Right lobe of liver (tissue), 6 donors: ENCODE data around the gene SBF2. TPM values are rescaled to one million over a fixed set of nuclear protein-coding genes. Genes with fewer than 3 reads are reported as not detected.

Experiments used
- ATAC-seq, 4 donors: fragments of 200-7000 bp; cut with Tn5 transposase; one replicate each; pipeline ENCODE4 v1.9.1; 2020; ENCODE audit warnings: mild to moderate bottlenecking in 4 of 4, moderate library complexity in 4 of 4
- DNase-seq, 3 donors: peaks; one replicate each; pipeline ENCODE4 v3.0.0-alpha.2; 2020
- H3K27ac ChIP-seq, 3 donors: fragments of 200-600 bp; one replicate each; pipeline ENCODE4 v1.8.0; 2022
- H3K27me3 ChIP-seq, 2 donors: fragments of 200-600 bp; one replicate each; pipeline ENCODE4 v1.8.0; 2022
- H3K36me3 ChIP-seq, 4 donors: fragments of 200-600 bp; sonication (generic) in 1 of 4; one replicate each; pipeline versions ENCODE4 v1.5.1 to v1.8.0; 2017 to 2022; ENCODE audit warnings: control low read depth in 1 of 4
- H3K4me1 ChIP-seq, 4 donors: fragments of 200-600 bp; sonication (generic) in 1 of 4; one replicate each; pipeline versions ENCODE4 v1.5.1 to v1.8.0; 2017 to 2022; ENCODE audit warnings: control low read depth in 1 of 4
- H3K4me3 ChIP-seq, 3 donors: fragments of 200-600 bp; one replicate each; pipeline ENCODE4 v1.8.0; 2022
- H3K9me3 ChIP-seq, 4 donors: fragments of 200-600 bp; sonication (generic) in 1 of 4; one replicate each; pipeline versions ENCODE4 v1.5.1 to v1.8.0; 2017 to 2022; ENCODE audit warnings: control low read depth in 1 of 4
- CTCF ChIP-seq, 4 donors: fragments of 200-600 bp in 3 of 4; fragments of 450-650 bp in 1 of 4; IDR thresholded peaks; one replicate each; pipeline versions ENCODE4 v1.5.1 to v1.8.0; 2016 to 2022; ENCODE audit warnings: antibody characterized with exemption in 4 of 4, mild to moderate bottlenecking in 2 of 4
- POLR2A ChIP-seq: fragments of 450-650 bp; IDR thresholded peaks from one replicate; pipeline ENCODE4 v1.6.1; 2017; ENCODE audit warnings: antibody characterized with exemption, mild to moderate bottlenecking
- WGBS: methylation state at CpG from one replicate; pipeline ENCODE4 v1.1.6; 2018; ENCODE audit warnings: low coverage, low lambda C conversion rate; ENCODE audit not compliant: insufficient coverage; ENCODE audit errors: missing lambda C conversion rate; 5-methylcytosine and 5-hydroxymethylcytosine counted together
- intact Hi-C, 2 donors: fragments of 100-400 bp; cut with DNase I; formaldehyde crosslinking; loops; one replicate each; pipeline versions ENCODE4 v1.11.2 to v1.14.1; 2022
- total RNA-seq, 6 experiments: library from RNA; depleted of rRNA in 2 of 6; stranded (reverse); fragments of >200 nt in 2 of 6; fragmentation: NEBNext Ultra II Directional in 3 of 6; extraction: Animal tissue kit (Norgen Biotek cat#: 25700) in 3 of 6; gene quantifications; one replicate each; pipeline versions ENCODE4 v1.1.0 to v1.2.4, GENCODE V29; 2016 to 2023
- donor health status: DM: no; HTN: yes; CAD: no.
- donor health status: DM: no; HTN: no; CAD: no.
- donor health status: DM: no; HTN: no; CAD: no.
- donor health status: DM: no; HTN: yes; CAD: no.
- donor health status: DM: no; HTN: yes; CAD: no.

The SBF2 gene
- total RNA-seq, 6 experiments from 2014 or later = 13.7 to 28.4 (median 21.3) TPM

DNA sequence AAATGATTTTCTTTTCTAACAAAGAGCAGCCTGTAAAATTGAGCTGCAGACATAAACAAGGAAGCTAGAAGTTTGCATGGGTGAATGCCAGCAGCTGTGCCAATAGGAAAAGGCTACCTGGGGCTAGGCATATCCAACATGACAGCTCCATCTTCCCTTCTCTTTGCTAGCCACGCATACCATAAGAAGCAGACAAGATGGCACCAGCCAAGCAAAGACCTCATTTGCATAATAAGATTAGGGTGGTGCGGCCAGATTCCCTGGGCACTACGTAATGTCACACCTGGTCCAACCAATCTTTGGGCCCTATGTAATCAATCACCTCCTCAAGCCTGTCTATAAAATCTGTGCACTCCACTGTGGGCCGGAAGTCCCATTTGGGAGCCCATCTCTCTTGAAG is 521.8 kb downstream of the SBF2 start:
- no peak for DNase-seq
- TF ChIP-seq CTCF (IDR thresholded peaks at IDR 0.05) = no peak
- no peak for TF ChIP-seq POLR2A
- 91% methylated on average over 4 of the region's 4 CpGs for WGBS

GRCh38 chr11:9771071-9771511 is 522.9 kb downstream of the SBF2 start:
- ATAC-seq (no peak), DNase-seq (no peak)
- Histone ChIP-seq H3K27me3 (no peaks in the 10 kb centered on the region), H3K9me3 (no peaks in the 10 kb centered on the region), H3K4me1 (peaks cover 0 to 6% (median 0%) of the 10 kb centered on the region in 4 donors), H3K27ac (no peak overlapping the region), H3K4me3 (no peak overlapping the region), H3K36me3 (no peaks in the 10 kb centered on the region)
- intact Hi-C loops = no loop called here
- TF ChIP-seq POLR2A (no peak), CTCF (IDR thresholded peaks at IDR 0.05) (no peak)
- WGBS = 100% methylated on average over 1 of the region's 1 CpG

More for the DNA sequence above, 521.8 kb downstream of the SBF2 start:
- Histone ChIP-seq H3K27ac (no peak overlapping the region), H3K4me1 (peaks cover 0 to 6% (median 0%) of the 10 kb centered on the region in 4 donors), H3K9me3 (no peaks in the 10 kb centered on the region), H3K27me3 (no peaks in the 10 kb centered on the region), H3K4me3 (no peak overlapping the region), H3K36me3 (no peaks in the 10 kb centered on the region)
- ATAC-seq = no peak
- intact Hi-C loops = no loop called here

- no peaks in the 10 kb centered on the region for H3K4me1 ChIP-seq
- ATAC-seq (no peak), DNase-seq (no peak)
- no peaks in the 10 kb centered on the region for H3K9me3 ChIP-seq
- no peaks in the 10 kb centered on the region for H3K27me3 ChIP-seq
- intact Hi-C loops = no loop called here
- no CpG with 5 or more reads among the region's 4 CpGs for WGBS
- H3K4me3 ChIP-seq = no peak overlapping the region
- TF ChIP-seq CTCF (IDR thresholded peaks at IDR 0.05) = no peak
- no peak for TF ChIP-seq POLR2A
- H3K36me3 ChIP-seq = no peaks in the 10 kb centered on the region
- H3K27ac ChIP-seq = no peak overlapping the region
Measured at GRCh38 chr11:9769621-9770020, 524.4 kb downstream of the SBF2 start.

GRCh38 chr11:9765320-9766101 is 528.5 kb downstream of the SBF2 start:
- no peaks in the 10 kb centered on the region for H3K4me1 ChIP-seq
- 45% methylated on average over 5 of the region's 5 CpGs for WGBS
- no peaks in the 10 kb centered on the region for H3K36me3 ChIP-seq
- no peak overlapping the region for H3K4me3 ChIP-seq
- H3K27me3 ChIP-seq = no peaks in the 10 kb centered on the region
- no peak for DNase-seq
- intact Hi-C loops = no loop called here
- no peaks in the 10 kb centered on the region for H3K9me3 ChIP-seq
- peak; percentile 25 to 48 (median 36) for ATAC-seq
- TF ChIP-seq POLR2A = no peak
- peak overlapping the region in 1 of 3 donors; percentile 28 for H3K27ac ChIP-seq

- ATAC-seq = no peak
- TF ChIP-seq POLR2A (no peak), CTCF (IDR thresholded peaks at IDR 0.05) (no peak)
- 100% methylated on average over 1 of the region's 1 CpG for WGBS
- no peaks in the 10 kb centered on the region for H3K27me3 ChIP-seq
- H3K4me3 ChIP-seq = no peak overlapping the region
- no peak overlapping the region for H3K27ac ChIP-seq
- peaks cover 0 to 6% (median 3%) of the 10 kb centered on the region in 4 donors for H3K4me1 ChIP-seq
- H3K9me3 ChIP-seq = no peaks in the 10 kb centered on the region
- no peak for DNase-seq
- intact Hi-C loops = no loop called here
- H3K36me3 ChIP-seq = no peaks in the 10 kb centered on the region
Measured at GRCh38 chr11:9763301-9763700, 530.7 kb downstream of the SBF2 start.
